Myocyte (in vitro differentiated cells): ENCODE data around the gene MPP7. TPM values are rescaled to one million over a fixed set of nuclear protein-coding genes. Genes with fewer than 3 reads are reported as not detected.
"Not testable (repeated sequence)": the region's sequence is repeated elsewhere in the genome, so short reads cannot be mapped to it uniquely, and the experiment has no call there.

ENCODE experiments used
- DNase-seq: peaks from one replicate; pipeline ENCODE4 v3.0.0-alpha.2; 2012; ENCODE audit warnings: low read depth
- polyA plus RNA-seq: library from polyadenylated mRNA; unstranded; fragments of >200 nt; gene quantifications from one replicate; pipeline ENCODE4 v1.2.1, GENCODE V29; 2012; ENCODE audit warnings: missing spikeins
- total RNA-seq: library from RNA; depleted of rRNA; stranded (reverse); fragments of >200 nt; gene quantifications from 2 replicates; pipeline ENCODE4 v1.2.3, GENCODE V29; 2014

MPP7 gene
- total RNA-seq = 3.6 and 5.6 TPM in 2 replicates
- 4.2 TPM for polyA plus RNA-seq

- peak; percentile 98 for DNase-seq
Measured at GRCh38 chr10:28302638-28303488, at the start of gene MPP7. Gene MPP7, minus strand, starts transcription at chr10:28303064. Its CDS starts 64,460 bp downstream, at chr10:28238604.

GRCh38 chr10:28349892-28350291, 47.0 kb upstream of the MPP7 start:
- DNase-seq = no peak

GRCh38 chr10:28343987-28344895, 41.4 kb upstream of the MPP7 start:
- DNase-seq = no peak

- no peak for DNase-seq
Measured at GRCh38 chr10:28343252-28343651, 40.4 kb upstream of the MPP7 start.

- not testable (repeated sequence) for DNase-seq
Measured at GRCh38 chr10:28341679-28342078, 38.8 kb upstream of the MPP7 start.

GRCh38 chr10:28332726-28333125, 29.9 kb upstream of the MPP7 start:
- DNase-seq = peak; percentile 36

GRCh38 chr10:28331841-28332240, 29.0 kb upstream of the MPP7 start:
- DNase-seq = peak; percentile 86

GRCh38 chr10:28331066-28331465, 28.2 kb upstream of the MPP7 start:
- no peak for DNase-seq

GRCh38 chr10:28328346-28328745, 25.5 kb upstream of the MPP7 start:
- DNase-seq = no peak

GRCh38 chr10:28327491-28327880, 24.6 kb upstream of the MPP7 start:
- DNase-seq = peak; percentile 85

- peak; percentile 97 for DNase-seq
Measured at GRCh38 chr10:28326516-28327490, 23.9 kb upstream of the MPP7 start.

GRCh38 chr10:28320799-28321198, 17.9 kb upstream of the MPP7 start:
- no peak for DNase-seq

- no peak for DNase-seq
Measured at GRCh38 chr10:28320090-28320489, 17.2 kb upstream of the MPP7 start.

GRCh38 chr10:28319061-28319460, 16.2 kb upstream of the MPP7 start:
- not testable (repeated sequence) for DNase-seq

- DNase-seq = no peak
Measured at GRCh38 chr10:28318626-28319025, 15.8 kb upstream of the MPP7 start.

GRCh38 chr10:28317760-28318159, 14.9 kb upstream of the MPP7 start:
- no peak for DNase-seq

GRCh38 chr10:28316696-28317095, 13.8 kb upstream of the MPP7 start:
- DNase-seq = no peak

- no peak for DNase-seq
Measured at GRCh38 chr10:28315140-28315539, 12.3 kb upstream of the MPP7 start.

- no peak for DNase-seq
Measured at GRCh38 chr10:28314211-28314610, 11.3 kb upstream of the MPP7 start.

GRCh38 chr10:28312572-28312971, 9.7 kb upstream of the MPP7 start:
- DNase-seq = no peak

- no peak for DNase-seq
Measured at GRCh38 chr10:28311104-28311503, 8.2 kb upstream of the MPP7 start.
